Measurements from ENCODE around the gene PTPRN2. TPM values are rescaled to one million over a fixed set of nuclear protein-coding genes. Genes with fewer than 3 reads are reported as not detected.

Gene PTPRN2
- total RNA-seq, 1 experiment from 2014 or later, result 2.1 TPM

- intact Hi-C loops (cut with micrococcal nuclease), result no loop called here
- Histone ChIP-seq H3K4me2 (ENCODE audit: low read length) (no peak overlapping the region), H3K4me3 (replicated peaks in 1 of 2; ENCODE audit: low read depth in 1 of 2, low read length in 2 of 2) (no peak overlapping the region), H3K4me1 (ENCODE audit: control insufficient read depth in 1 of 2, insufficient read depth in 2 of 2, low read length in 2 of 2) (no peaks in the 10 kb centered on the region), H3K27me3 (ENCODE audit: insufficient read depth, low read length) (no peaks in the 10 kb centered on the region), H2AFZ (ENCODE audit: low read depth, low read length, poor library complexity, severe bottlenecking) (no peak overlapping the region), H3K9me2 (ENCODE audit: insufficient read depth) (no peaks in the 10 kb centered on the region), H3K9me3 (ENCODE audit: control insufficient read depth in 1 of 2, insufficient read depth in 1 of 2, low read depth in 1 of 2, low read length in 2 of 2) (no peaks in the 10 kb centered on the region), H3K79me2 (ENCODE audit: insufficient read depth, low read length) (no peaks in the 10 kb centered on the region), H3K27ac (ENCODE audit: low read depth, low read length) (no peak overlapping the region), H4K20me1 (ENCODE audit: insufficient read depth) (no peaks in the 10 kb centered on the region), H3K36me3 (ENCODE audit: control insufficient read depth in 1 of 2, insufficient read depth in 2 of 2, low read length in 2 of 2) (no peaks in the 10 kb centered on the region), H3K9ac (ENCODE audit: low read length) (no peak overlapping the region)
- POLR2A ChIA-PET, result no interaction called here
- DNase-seq (ENCODE audit: low read depth, low spot score), result no peak
- CTCF ChIA-PET, result no interaction called here
- BruUV-seq (replicated peaks), result no TSS peak
- TF ChIP-seq ELF1 (IDR thresholded peaks at IDR 0.05; ENCODE audit: borderline replicate concordance, low read depth), result no peak
- TF ChIP-seq EZH2phosphoT487 (IDR thresholded peaks at IDR 0.05; ENCODE audit: borderline replicate concordance), result no peak
- TF ChIP-seq CEBPB (IDR thresholded peaks at IDR 0.05; ENCODE audit: low read depth), result no peak
- TF ChIP-seq ZNF274 (IDR thresholded peaks at IDR 0.05; ENCODE audit: low read depth, low read length), result no peak
- no peak for TF ChIP-seq RAD21 (IDR thresholded peaks at IDR 0.05; ENCODE audit: low read depth)
- no peak for TF ChIP-seq ZFX (IDR thresholded peaks at IDR 0.05)
- no peak for TF ChIP-seq EZH2 (IDR thresholded peaks at IDR 0.05)
- ATAC-seq, result no peak
- RAD21 ChIA-PET (ENCODE audit: low non-redundant PET in 1 of 2, low total read pairs in 2 of 2, uncharacterized antibody in 2 of 2, unreplicated experiment in 2 of 2), result no interaction called here
Observed at GRCh38 chr7:157544980-157545680, 1042.5 kb downstream of the PTPRN2 start.

DNA sequence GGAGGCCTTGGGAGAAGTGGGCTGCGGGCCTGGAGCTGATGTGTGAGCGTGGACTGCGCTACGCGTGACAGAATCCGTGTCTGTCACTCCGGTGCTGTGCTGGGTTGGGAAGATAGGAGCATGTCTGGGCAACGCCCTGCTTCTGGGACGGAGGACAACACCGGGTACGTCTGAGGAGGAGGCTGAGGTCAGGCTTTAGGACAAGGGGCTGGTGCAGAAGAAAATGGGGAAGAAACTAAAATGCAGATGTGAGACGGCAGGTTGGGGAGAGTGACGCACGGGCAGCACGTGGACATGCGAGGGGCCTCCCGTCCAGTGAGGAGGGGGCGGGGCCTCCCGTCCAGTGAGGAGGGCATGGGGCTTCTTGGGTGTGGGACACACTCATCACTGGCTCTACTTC, 1043.4 kb downstream of the PTPRN2 start:
- Histone ChIP-seq H3K4me2 (ENCODE audit: low read length) (no peak overlapping the region), H3K36me3 (ENCODE audit: control insufficient read depth in 1 of 2, insufficient read depth in 2 of 2, low read length in 2 of 2) (no peaks in the 10 kb centered on the region), H3K9me2 (ENCODE audit: insufficient read depth) (no peaks in the 10 kb centered on the region), H2AFZ (ENCODE audit: low read depth, low read length, poor library complexity, severe bottlenecking) (no peak overlapping the region), H3K27ac (ENCODE audit: low read depth, low read length) (no peak overlapping the region), H3K9ac (ENCODE audit: low read length) (no peak overlapping the region), H3K4me3 (replicated peaks in 1 of 2; ENCODE audit: low read depth in 1 of 2, low read length in 2 of 2) (no peak overlapping the region), H3K9me3 (ENCODE audit: control insufficient read depth in 1 of 2, insufficient read depth in 1 of 2, low read depth in 1 of 2, low read length in 2 of 2) (no peaks in the 10 kb centered on the region), H3K79me2 (ENCODE audit: insufficient read depth, low read length) (no peaks in the 10 kb centered on the region), H4K20me1 (ENCODE audit: insufficient read depth) (no peaks in the 10 kb centered on the region), H3K27me3 (ENCODE audit: insufficient read depth, low read length) (no peaks in the 10 kb centered on the region), H3K4me1 (ENCODE audit: control insufficient read depth in 1 of 2, insufficient read depth in 2 of 2, low read length in 2 of 2) (no peaks in the 10 kb centered on the region)
- intact Hi-C loops (cut with micrococcal nuclease), result no loop called here
- ATAC-seq (no peak), DNase-seq (ENCODE audit: low read depth, low spot score) (no peak)
- CTCF ChIA-PET, result no interaction called here
- POLR2A ChIA-PET, result no interaction called here
- BruUV-seq (replicated peaks), result no TSS peak
- RAD21 ChIA-PET (ENCODE audit: low non-redundant PET in 1 of 2, low total read pairs in 2 of 2, uncharacterized antibody in 2 of 2, unreplicated experiment in 2 of 2), result no interaction called here
- TF ChIP-seq TCF7L2 (IDR thresholded peaks at IDR 0.05; ENCODE audit: borderline replicate concordance, extremely low read depth, insufficient read depth, insufficient read length) (no peak), ATF3 (IDR thresholded peaks at IDR 0.05) (no peak), SRF (IDR thresholded peaks at IDR 0.05; ENCODE audit: low read depth) (no peak), CEBPB (IDR thresholded peaks at IDR 0.05; ENCODE audit: low read depth) (no peak), EGR1 (IDR thresholded peaks at IDR 0.05; ENCODE audit: low read depth) (no peak), ZNF274 (IDR thresholded peaks at IDR 0.05; ENCODE audit: low read depth, low read length) (no peak), ZFX (IDR thresholded peaks at IDR 0.05) (no peak), ZBTB33 (IDR thresholded peaks at IDR 0.05; ENCODE audit: extremely low read depth, insufficient replicate concordance, low read length) (no peak), JUND (IDR thresholded peaks at IDR 0.05) (no peak), RAD21 (IDR thresholded peaks at IDR 0.05; ENCODE audit: low read depth) (no peak), CBX3 (IDR thresholded peaks at IDR 0.05; ENCODE audit: low read depth) (no peak)
- TF ChIP-seq, protein P1, sequence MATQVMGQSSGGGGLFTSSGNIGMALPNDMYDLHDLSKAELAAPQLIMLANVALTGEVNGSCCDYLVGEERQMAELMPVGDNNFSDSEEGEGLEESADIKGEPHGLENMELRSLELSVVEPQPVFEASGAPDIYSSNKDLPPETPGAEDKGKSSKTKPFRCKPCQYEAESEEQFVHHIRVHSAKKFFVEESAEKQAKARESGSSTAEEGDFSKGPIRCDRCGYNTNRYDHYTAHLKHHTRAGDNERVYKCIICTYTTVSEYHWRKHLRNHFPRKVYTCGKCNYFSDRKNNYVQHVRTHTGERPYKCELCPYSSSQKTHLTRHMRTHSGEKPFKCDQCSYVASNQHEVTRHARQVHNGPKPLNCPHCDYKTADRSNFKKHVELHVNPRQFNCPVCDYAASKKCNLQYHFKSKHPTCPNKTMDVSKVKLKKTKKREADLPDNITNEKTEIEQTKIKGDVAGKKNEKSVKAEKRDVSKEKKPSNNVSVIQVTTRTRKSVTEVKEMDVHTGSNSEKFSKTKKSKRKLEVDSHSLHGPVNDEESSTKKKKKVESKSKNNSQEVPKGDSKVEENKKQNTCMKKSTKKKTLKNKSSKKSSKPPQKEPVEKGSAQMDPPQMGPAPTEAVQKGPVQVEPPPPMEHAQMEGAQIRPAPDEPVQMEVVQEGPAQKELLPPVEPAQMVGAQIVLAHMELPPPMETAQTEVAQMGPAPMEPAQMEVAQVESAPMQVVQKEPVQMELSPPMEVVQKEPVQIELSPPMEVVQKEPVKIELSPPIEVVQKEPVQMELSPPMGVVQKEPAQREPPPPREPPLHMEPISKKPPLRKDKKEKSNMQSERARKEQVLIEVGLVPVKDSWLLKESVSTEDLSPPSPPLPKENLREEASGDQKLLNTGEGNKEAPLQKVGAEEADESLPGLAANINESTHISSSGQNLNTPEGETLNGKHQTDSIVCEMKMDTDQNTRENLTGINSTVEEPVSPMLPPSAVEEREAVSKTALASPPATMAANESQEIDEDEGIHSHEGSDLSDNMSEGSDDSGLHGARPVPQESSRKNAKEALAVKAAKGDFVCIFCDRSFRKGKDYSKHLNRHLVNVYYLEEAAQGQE (IDR thresholded peaks at IDR 0.05; ENCODE audit: low read depth), result no peak
